Cortex of kidney (tissue), 1 donor: Measurements from ENCODE around the gene SLC25A28.
"Not testable (repeated sequence)": the region's sequence is repeated elsewhere in the genome, so short reads cannot be mapped to it uniquely, and the experiment has no call there.

Experiments used
- DNase-seq: peaks from one replicate; lab custom pipeline; 2025; lab: John Stamatoyannopoulos, UW

SLC25A28 gene

GRCh38 chr10:99628923-99629624 is 8.8 kb upstream of the SLC25A28 start:
- DNase-seq, result no peak

DNA sequence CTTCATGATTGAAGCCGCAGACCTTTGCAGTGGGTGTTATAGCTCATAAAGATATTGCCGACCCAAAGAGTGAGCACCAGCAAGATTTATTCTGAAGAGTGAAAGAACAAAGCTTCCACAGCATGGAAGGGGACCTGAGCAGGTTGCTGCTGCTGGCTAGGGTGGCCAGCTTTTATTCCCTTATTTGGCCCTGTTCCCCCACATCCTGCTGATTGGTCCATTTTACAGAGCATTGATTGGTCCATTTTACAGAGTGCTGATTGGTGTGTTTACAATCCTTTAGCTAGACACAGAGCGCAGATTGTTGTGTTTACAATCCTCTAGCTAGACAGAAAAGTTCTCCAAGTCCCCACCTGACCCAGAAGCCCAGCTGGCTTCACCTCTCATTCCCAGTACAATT is 4.9 kb upstream of the SLC25A28 start:
- not testable (repeated sequence) for DNase-seq

GRCh38 chr10:99623919-99624318 is 3.7 kb upstream of the SLC25A28 start:
- no peak for DNase-seq

GRCh38 chr10:99621454-99622251 is 1.4 kb upstream of the SLC25A28 start:
- DNase-seq, result no peak

DNA sequence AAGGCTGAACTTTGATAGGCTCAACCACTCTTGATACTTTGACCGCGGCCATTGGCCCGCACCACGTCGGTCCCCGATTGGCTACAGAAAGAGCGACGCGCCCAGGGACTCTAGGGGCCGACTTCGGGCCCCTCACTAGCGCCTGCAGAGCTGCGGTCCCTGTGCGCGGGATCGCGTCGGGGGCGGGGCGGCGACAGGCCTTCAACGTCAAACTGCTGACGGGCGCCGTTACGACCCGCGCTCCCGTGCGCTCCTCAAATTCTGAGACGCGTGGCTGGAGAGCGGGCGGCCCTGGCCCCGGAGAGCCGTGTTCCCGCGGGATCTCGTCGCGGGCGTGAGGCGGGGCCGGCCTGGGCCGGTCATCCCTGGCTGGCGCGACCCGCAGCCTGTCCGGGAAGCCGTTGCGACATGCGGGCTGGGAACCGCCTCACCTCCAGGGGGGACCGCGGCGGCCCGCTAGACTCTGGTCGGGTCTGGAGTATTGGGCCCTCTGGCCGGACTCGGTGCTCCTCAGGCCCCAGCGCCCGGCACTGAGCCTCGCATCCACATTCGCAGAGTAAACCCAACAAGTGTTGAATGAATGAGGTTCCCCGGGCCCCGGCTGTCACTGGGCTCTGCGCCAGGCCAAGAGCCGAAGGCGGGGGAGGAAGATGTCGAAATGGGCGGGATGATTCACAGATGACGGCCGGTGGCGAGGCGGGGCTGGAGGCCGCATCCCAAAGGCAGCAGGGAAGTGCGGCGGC is 643 bp upstream of the SLC25A28 start:
- DNase-seq, result no peak

- no peak for DNase-seq
Observed at GRCh38 chr10:99619090-99619800, 994 bp downstream of the SLC25A28 start.

GRCh38 chr10:99617696-99618095 is 2.5 kb downstream of the SLC25A28 start:
- no peak for DNase-seq

- no peak for DNase-seq
Observed at GRCh38 chr10:99615426-99615825, 4.8 kb downstream of the SLC25A28 start.

GRCh38 chr10:99612167-99612831 is 7.9 kb downstream of the SLC25A28 start:
- no peak for DNase-seq

GRCh38 chr10:99611326-99611725 is 8.9 kb downstream of the SLC25A28 start:
- no peak for DNase-seq

GRCh38 chr10:99610221-99610620 is 10.0 kb downstream of the SLC25A28 start:
- no peak for DNase-seq

- no peak for DNase-seq
Observed at GRCh38 chr10:99609186-99609585, 11.1 kb downstream of the SLC25A28 start.

DNA sequence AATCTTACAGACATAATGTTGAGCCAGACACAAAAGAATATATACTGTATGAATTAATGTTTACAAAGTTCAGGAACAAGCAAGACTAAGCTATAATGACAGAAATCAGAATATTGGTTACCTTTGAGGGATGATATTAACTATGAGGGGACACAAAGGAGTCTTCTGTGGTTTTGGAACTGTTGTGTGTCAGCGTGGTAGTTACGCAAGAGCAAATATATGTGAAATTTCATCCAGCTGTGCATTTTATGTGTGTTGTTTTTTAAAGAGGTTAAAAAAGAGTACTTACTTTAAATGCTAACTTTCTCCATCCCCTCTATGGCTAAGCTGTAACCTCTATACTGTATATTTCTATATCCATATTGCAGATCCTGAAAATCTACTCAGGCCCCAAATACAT is 14.9 kb downstream of the SLC25A28 start:
- DNase-seq, result no peak

DNA sequence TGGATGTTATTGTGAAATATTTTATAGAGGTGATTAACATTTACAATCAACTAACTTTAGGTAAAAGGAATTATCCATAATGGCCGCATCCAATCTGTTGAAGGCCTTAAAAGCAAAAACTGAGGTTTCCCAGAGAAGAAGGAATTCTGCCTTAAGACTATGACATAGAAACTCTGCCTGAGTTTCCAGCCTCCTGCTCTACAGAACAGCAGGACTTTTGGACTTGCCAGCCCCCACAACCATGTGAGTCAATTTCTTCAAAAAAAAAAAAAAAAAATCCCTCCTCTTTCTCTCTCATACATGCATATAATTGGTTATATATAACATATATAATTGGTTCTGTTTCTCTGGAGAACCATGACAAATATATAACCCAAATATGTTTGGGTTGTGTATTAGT is 15.4 kb downstream of the SLC25A28 start:
- DNase-seq, result no peak

GRCh38 chr10:99598781-99599509 is 21.3 kb downstream of the SLC25A28 start:
- no peak for DNase-seq

- no peak for DNase-seq
Observed at GRCh38 chr10:99598011-99598410, 22.2 kb downstream of the SLC25A28 start.

DNA sequence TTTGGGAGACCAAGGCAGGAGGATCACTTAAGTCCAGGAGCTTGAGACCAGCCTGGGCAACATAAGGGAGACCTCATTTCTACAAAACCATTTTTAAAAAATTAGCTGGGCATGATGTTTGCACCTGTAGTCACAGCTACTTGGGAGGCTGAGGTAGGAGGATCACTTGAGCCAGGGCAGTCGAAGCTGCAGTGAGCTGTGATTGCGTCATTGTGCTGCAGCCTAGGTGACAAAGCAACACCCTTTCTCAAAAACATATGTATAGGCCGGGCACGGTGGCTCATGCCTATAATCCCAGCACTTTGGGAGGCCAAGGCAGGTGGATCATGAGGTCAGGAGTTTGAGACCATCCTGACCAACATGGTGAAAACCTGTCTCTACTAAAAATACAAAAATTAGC is 23.5 kb downstream of the SLC25A28 start:
- DNase-seq, result not testable (repeated sequence)

GRCh38 chr10:99595770-99596465 is 24.3 kb downstream of the SLC25A28 start:
- no peak for DNase-seq

GRCh38 chr10:99595236-99595635 is 25.0 kb downstream of the SLC25A28 start:
- no peak for DNase-seq

DNA sequence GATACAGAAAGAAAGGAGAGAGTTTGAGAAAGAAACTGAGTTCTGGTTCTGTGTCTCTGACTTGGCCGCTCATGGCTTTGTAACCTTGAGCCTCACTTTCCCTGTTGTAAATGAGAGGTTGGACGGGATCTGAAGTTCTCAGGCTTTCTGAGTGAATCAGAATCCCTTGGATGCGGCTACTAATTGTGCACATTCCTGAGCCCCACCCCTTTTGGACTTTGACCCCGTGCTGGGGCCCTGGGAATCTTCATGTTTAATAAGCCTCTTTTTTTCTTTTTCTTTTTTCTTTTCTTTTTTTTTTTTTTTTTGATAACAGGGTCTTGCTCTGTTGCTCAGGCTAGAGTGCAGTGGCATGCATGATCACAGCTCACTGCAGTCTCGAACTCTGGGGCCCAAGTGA is 26.9 kb downstream of the SLC25A28 start:
- DNase-seq, result no peak
